H1 (cell line): ENCODE results near the gene FAT2. TPM values are rescaled to one million over a fixed set of nuclear protein-coding genes. Genes with fewer than 3 reads are reported as not detected.

Experiments used
- ATF2 ChIP-seq: IDR thresholded peaks from 2 replicates; pipeline ENCODE4 v1.6.1; 2012; ENCODE audit warnings: low read length, inconsistent platforms
- POU5F1 ChIP-seq: IDR thresholded peaks from 2 replicates; pipeline ENCODE4 v1.6.1; 2011; ENCODE audit warnings: low read depth, mild to moderate bottlenecking, low read length, moderate library complexity
- SUZ12 ChIP-seq: fragments of 200-600 bp; sonication (generic); IDR thresholded peaks from 2 replicates; pipeline ENCODE4 v1.6.1; 2012; ENCODE audit warnings: mild to moderate bottlenecking, inconsistent platforms, low read length, moderate library complexity, mixed read lengths
- polyA plus RNA-seq, 7 experiments: library from polyadenylated mRNA; depleted of rRNA in 3 of 7; stranded (reverse) in 5 of 7; unstranded in 2 of 7; fragments of >200 nt in 5 of 7; fragments of 200-250 nt in 2 of 7; gene quantifications; 1 replicate in 5 of 7; 2 replicates in 1 of 7; 4 replicates in 1 of 7; pipeline versions ENCODE4 v1.2.1 to v1.2.3, GENCODE V29; 2011 to 2013; ENCODE audit warnings: missing spikeins in 2 of 7, mixed read lengths in 2 of 7
- total RNA-seq: library from RNA; stranded (reverse); fragmentation: NEBNext Ultra II Directional; extraction: Animal tissue kit (Norgen Biotek cat#: 25700); gene quantifications from 2 replicates; pipeline ENCODE4 v1.2.1, GENCODE V29; 2021

The FAT2 gene
- total and polyA plus RNA-seq, 2 of the 8 experiments (the other 6 are each of a cell fraction or from before 2014, with no cell fraction given) = 0.12 to 0.30 TPM

- no peak for TF ChIP-seq POU5F1
- TF ChIP-seq SUZ12 = no peak
- no peak for TF ChIP-seq ATF2
Observed at GRCh38 chr5:151612689-151613427, 21.7 kb upstream of the FAT2 start (continued).
